Cerebellar nuclear complex (tissue), 1 donor: ENCODE data around the gene TBX15.
"Not testable (repeated sequence)": the region's sequence is repeated elsewhere in the genome, so short reads cannot be mapped to it uniquely, and the experiment has no call there.

Source experiments
- DNase-seq, 2 experiments: peaks; one replicate each; lab custom pipeline; 2025; lab: John Stamatoyannopoulos, UW

Gene TBX15

DNA sequence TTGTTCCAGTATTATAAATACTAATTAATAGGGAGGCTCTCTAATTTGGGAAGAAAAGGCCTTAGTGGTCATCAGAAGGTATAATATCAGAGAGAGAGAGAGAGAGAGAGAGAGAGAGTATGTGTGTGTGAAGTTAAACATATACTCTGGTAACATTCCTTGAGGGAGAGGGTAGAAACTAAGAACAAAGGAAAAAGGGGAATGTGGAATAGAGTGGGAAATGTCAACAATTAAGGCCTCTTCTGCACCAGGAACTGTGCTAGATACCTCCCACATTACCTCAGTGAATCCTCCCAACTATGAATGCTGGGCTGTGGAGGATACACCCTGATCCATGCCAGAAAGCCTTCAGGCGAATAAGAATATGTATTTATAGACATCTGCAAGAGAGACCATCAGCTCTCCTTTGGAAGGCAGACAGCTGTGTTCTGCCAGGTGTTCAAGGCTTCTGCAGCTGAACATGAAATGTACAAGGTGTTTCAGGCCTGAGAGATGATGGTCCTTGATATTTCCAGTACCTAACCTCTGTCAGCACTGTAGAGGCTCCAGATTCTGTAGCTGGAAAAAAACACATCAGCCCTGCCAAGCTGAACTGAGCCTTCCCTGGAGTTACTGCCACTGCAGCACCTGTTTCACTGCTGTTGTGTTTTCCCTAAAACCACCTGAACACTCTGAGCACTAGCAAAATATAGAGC, 29.1 kb downstream of the TBX15 start:
- no peak for DNase-seq

DNA sequence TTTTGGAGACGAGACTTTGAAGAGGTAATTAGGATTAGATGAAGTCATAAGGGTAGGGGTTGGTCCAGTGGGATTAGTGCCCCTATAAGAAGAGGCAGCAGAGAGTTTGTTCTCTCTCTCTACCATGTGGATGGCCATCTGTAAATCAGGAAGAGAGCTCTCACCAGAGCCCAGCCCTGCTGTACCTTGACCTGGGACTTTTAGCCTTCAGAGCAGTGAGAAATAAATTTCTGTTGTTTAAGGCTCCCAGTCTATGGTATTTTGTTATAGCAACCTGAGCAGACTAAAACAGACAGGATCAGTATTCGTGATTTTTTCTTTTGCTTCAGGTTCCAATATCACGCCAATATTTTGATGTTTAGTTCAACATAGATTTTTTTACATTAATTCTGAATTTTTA, 30.0 kb downstream of the TBX15 start:
- no peak for DNase-seq

DNA sequence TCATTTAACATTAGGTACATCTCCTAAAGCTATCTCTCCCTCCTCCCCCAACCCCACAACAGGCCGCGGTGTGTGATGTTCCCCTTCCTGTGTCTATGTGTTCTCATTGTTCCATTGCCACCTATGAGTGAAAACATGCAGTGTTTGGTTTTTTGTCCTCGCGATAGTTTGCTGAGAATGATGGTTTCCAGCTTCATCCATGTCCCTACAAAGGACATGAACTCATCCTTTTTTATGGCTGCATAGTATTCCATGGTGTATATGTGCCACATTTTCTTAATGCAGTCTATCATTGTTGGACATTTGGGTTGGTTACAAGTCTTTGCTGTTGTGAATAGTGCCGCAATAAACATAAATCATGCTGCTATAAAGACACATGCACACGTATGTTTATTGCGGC, 30.6 kb downstream of the TBX15 start:
- not testable (repeated sequence) for DNase-seq

DNA sequence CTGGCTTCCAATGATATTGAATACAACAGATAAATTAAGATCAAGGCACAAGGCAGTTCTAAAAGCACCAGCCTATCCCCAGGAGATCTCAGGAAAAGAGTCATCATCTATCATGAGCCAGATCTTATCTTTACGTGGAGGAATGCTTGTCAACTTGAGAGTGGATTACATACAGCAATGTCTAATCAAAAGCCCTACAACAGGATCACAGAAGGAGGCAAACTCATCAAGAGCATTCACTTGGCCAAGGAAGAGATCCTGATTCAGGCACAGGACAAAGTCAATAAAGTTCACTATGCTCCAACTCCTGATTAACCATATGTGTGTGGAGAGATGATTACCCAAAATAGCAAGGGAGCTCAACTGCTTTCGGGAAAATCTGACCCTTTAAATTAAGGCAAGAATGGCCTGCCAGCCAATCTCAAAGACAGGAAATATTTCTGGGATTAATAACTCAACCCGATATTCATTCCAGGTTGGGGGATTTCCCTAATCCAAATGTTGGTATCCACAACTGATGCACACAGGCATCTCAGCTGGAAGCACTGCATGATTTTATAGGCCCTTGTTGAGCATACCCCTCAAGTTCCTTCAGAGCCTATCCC, 33.7 kb downstream of the TBX15 start:
- no peak for DNase-seq

DNA sequence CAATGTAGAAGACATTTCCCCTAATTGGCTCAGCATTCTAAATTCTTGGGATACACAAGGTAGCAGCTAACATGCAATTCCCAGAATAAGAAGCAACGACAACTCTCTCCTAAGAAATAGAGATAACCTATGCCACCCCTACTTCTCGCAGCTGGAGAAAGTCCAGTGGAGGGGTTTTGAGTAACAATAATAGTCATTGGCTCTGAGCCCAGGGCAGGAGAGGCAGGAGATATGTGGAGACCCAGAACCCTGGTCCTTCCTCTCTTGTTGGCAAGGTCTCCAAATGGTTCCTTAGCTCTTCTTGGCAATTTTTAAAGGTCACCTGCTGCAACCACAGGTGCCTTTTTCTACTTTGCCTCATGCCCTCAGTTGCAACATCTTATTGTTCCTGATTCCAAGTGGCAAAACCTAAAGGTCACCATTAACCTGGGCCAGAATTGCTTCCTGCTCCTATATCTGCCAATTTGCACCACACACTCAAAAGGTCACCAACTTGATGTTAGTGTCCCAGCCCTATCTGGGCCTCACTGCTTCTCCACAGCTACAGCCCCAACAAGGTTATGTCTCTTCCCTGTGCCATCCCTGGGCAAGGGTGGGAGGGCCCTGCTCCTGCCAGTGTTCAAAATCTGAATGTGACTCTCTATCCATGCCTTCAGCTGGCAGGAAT, 36.7 kb downstream of the TBX15 start:
- DNase-seq = no peak

DNA sequence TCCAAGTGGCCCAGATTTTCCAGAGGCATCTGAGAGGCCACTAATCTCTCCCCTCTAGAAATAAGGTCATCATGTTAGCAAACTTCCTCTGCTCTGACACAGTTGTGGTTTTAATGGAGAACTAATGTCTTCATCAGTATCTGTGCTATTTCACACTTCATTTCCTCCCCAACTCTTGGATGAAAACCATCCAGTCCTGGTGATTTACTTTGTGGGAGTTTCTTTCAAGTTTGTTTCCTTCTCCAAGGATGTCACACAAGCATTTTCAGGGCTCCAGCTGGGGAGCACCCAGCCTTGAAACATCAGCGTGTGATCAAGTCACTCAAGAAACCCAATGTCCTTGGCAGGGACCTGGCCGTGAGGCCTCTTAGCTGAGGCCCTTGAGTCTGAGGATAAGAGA, 38.8 kb downstream of the TBX15 start:
- DNase-seq = no peak

DNA sequence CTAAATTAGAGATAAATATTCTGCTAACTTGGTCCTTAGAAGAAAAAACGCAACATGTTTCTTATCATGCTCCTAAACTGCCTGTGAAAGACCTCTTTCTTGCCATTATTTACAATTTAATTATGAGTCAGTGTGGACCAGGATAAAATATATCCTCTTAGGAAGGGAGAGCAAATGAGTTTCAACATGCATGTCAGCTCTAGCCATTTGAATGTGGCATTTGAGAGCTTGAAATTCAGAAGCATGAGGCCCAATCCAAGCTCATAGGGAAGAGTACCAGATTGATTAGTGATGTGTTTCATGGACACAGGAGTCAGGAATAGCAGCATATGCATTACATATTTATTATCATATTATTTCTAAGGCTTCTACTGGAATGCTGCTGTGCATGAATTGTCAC, 39.3 kb downstream of the TBX15 start:
- no peak for DNase-seq

DNA sequence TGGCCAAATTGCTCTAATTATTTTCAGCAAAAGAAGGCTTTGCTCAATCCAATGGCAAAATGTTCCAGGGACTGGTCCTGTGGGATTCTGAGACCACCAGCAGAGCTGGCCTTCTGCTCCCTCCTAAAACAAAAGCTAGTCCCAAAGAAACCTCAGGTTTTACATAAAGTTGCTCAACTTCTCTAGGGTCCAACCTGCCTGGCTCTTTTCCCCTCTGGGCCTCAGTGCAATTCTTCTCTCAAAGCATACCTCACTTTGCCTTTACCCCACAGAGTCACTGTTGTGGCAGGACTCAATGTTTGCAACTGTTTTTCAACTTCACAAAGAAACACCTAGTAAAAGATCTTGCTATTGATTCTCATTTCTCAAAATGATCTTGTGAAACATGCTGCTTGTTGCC, 39.8 kb downstream of the TBX15 start:
- no peak for DNase-seq

DNA sequence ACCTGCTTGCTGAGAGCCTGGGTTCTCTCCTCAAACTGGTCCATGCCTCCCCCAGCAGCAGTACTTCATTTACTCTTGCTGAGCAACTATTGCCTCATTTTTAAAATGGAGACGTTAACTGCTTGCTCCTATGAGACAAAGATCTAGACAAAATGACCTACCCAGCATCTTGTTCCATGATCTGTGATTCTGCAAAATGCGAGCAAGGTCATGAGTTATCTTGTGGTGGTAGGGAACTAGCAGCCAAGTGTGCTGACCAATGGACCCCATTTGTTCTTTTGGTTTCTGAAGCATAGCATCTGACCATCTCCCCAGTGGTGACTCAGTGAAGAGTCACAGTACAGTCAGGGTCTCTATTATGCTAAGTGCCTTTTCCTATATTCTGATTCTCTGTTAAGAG, 40.4 kb downstream of the TBX15 start:
- DNase-seq = no peak

DNA sequence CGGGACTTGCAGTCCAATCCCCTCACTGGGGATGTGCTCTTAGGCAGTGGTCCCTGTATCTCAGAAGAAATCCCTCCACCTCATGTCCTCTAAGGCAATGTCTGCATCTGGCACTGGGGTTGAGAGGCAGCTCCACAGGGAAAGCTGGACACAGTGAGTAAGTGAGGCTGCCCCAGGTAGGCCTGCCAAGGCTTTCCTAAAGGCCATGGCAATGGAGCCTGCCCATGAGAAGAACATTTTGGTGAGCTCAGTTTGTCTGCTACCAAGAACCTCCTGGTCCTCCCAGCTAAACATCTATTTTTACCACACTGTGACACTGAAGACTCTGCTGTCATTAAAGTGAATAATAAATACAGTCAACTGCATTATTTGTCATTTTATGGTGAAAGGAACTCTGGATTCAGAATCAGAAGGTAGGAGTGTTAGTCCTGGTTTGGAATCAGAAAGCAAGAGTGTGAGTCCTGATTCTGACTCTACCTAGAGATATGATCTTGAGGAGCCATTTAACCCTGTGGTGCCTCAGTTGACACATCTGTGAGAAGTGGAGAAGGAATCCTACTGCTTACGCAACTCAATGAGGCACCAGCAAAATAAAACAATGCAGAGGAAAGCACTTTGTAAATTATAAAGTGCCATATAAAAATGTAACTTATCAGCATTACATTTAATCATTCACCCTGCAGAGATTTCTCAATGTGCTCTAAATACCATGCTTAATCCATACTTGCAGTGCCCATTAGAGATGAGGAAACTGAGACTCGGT, 41.0 kb downstream of the TBX15 start:
- DNase-seq = no peak

DNA sequence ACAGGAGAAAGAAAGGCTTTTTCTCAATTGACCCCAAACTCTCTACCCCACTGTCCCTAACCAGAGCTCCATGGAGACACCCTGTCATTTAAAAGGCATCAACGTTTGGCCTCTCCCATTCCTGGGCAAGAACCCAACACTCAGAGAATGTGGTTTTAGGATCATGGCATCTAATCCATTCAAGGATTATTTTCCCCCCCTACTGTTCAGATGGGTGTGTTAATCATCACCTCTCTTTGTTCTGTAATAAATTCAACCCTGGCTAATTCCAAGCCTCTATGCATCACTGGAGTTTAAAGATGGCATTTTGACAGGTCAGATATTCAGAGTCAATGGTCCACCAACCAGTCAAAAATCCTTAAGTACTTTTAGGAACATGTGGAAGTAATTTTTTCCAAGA, 42.7 kb downstream of the TBX15 start:
- DNase-seq = no peak

DNA sequence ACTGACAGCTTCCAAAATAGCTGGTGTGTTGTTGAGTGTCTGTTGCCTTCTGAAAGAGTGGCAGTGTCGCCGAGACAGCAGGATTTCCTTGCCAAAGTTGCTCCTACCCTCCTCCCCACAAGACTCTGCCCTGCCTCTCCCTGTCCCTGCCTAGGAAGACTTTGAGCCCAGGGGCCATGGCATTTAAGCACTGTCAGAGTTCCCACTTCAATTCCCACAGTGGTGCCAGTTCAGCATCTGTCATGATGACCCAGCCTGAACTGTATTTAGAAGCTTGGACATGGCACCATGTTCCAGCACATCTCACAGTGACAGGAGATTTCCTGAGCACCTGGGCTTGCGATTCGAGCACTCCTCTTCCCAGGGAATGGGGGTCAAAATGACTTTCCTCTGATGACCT, 43.6 kb downstream of the TBX15 start:
- no peak for DNase-seq

DNA sequence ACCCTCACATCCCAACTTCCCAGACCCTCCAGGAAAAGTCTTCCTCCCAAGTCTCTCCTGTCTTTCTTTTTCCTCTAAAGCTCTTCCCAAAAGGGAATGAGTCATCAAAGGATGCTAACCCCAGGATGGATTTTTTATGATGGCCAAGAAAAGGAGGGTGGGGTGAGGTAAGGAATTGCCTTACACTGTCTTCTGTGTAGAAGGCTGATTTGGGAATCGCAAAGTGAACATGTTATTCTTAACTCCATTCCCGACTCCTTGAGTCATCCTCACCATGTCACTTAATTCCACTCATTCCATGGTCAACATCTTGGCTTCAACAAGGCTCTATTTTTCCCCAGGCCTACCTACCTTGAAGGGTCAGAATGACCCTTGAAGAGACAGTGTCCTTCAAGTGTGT, 44.0 kb downstream of the TBX15 start:
- DNase-seq = no peak

DNA sequence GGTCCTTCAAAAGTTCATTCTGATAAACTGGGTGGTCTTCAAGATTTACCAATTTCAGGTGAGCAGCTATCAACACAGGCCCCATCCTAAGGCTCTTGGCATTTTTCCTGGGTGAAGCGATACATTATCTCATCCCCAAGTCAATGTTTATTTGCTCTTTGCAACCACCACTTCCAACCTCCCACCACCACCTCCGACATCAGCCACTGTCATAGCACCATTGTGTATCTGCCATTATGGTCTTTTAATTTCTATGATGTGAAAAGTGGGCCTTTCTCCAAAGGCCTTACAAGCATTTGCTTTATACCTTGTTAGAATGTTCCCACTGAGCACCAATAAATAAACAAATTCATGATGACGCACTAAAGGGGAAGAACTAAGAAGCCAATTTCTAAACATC, 47.2 kb downstream of the TBX15 start:
- DNase-seq = no peak

DNA sequence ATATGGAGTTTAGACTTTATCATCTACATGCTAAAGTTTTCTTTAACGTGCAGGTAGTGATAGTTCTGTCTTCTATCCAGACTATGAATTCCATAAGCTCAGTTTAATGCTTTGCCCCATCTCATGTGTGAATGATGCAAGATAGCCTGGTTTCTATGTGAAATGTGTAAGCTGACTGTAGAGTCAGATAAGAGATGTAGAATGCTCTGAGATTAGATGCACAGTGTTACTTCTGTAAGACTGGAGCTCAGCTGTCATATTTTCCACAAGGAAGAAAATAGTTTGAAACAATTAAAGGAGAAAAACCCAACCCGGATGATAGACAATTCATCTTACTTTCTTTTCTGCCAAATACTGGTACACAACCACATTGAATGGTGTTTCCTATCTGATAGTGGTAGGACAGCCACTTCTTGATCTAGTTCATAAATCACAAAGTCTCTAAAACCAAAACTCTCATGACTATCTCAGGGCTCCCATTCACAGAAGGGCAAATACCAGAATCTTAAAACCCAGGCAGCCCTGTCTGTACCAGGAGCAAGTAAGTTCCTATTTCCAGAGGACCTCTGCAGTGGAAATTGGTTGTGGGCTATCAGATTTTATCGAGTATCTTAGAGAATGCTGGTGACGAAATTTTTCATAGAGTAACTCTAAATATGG, 50.6 kb downstream of the TBX15 start:
- DNase-seq = no peak

DNA sequence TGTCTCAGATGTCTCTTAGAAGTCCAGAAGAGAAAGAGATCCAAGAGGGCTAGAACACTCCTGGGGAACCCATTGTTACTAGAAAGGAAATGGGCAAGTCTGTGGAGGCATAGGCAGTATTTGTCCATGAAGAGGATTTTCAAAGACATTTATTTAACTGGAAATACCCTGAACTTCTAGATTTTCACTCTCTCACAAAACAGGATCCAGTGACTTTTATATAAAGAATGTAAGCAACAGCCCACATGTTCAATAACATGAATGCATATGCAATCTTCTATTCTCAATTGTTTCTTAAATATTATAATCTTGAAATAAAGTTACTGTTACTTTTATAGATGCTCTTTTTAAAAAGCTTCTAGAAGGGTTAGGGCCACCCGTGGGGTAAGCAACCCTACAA, 53.4 kb downstream of the TBX15 start:
- DNase-seq = no peak

DNA sequence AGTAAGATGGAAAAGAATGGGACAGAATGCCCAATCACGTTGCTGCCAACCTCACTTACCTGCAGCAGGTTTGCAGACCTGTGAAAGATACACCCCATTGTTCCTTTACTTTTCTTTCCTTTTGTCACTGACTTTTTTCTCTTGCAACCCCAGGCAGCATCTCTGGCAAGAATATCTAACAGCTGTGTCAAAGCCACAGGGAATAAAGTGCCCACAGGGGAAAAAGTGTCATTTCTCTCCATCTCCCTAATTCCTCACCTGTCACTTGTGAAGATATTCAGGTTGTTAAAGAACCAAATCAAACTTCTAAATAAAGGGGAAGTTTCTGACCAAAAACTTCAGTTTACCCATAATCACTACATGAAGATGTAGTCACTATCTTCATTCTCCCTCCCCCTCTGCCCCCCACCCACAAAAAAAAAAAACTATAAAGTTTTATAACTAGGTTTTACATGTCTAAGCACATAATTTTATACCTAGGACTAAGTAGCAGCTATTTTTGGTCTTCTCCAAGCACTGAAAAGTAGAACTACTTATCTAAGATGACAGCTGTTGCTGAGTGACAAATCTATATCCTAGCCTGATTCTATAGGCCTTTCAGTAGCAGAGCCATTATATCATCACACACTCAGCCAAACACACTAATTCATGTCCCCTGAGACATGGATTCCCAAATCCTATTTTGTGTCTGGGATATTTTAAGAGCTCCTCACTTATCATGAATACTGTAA, 54.9 kb downstream of the TBX15 start:
- DNase-seq = no peak

DNA sequence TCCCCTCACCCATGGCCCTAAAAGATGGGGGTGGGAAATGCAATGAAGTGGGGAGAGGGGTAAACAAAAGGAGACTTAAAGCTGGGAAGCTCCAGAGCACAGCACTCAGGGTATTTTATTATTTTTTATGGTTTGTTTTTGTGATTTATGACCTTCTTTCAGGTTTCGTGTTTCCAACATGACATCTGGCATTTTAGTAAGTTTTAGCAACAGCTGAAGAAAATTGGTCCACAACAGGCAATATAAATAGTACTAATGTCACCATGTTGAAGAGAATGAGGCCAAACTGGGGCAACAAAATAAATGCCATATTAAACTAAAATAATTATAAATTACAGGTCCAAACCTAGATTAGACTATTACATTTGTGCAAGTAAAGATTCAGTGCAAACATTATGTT, 56.3 kb downstream of the TBX15 start:
- DNase-seq = no peak

DNA sequence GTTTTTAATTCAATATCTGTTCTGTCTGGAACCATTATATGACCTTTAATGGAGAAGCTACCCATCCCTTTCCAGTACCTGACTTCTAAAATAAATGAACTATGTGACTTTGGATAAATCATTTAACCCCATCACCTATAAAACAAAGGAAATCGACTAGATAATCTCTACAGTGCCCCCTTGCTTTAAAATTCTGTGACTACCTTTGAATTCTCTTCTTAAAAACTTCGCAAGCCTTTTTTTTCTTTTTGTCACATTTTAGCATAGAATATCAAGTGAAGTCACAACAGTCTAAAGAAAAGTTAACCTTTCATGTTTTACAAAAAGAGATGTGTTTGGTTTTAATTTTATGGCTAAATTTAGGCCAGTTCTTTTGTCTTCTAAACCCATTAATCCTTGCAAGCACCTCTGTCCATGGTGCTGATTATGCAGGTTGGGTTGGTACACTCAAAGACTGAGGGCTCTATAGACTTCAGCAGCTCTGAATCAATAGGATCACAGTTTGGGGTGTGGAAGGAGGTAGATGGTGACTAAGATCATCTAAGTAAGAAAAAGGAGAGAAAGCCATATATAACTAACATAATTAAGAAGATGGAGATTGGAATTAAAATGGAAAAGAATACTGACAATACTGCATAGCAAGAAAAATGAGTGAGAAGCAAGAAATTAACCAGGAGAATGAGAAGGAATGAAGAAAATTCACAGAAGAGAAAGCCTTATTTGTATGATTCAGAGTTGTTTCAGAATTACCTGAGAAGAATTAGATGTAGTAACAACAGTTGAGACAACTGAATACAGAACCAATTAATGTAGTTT, 59.2 kb downstream of the TBX15 start:
- DNase-seq = no peak

DNA sequence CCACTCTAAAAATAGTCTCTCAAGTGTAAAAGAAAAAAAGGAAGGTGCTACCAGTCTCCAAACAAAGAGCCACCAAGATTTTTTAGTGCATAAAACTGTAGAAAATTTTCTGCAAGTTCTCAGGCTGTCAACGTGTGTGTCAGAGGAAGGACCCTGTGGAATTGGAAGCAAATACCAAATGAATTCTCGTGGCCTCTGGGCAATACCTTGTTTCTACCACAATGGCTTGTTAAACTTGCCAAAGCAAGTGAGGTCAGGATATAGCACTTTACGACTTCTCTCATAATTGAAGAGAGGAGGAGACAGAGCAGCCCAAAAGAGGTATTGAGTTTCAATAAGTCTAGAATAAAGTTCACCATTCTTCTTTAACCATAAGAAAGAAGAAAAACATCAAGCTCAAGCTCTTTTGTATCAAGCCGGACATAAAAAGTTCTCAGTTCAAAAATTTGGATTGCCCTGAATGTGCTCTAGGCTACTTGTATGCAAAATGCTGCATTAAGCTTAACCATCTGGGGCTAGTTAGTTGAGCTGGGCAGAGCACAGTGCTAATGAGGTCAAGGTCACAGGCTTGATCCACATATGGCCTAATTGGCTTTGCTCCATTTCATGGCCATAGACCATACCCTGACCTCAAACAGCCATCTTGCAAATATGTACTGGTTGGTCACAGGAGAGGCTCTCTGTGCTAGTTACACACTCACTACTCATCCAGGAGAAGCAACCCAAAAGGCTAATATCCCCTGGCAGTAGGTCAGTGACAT, 60.5 kb downstream of the TBX15 start:
- no peak for DNase-seq
